Hepatocyte (in vitro differentiated cells): ENCODE results near the gene NKAIN2. TPM values are rescaled to one million over a fixed set of nuclear protein-coding genes. Genes with fewer than 3 reads are reported as not detected.

Experiments
- DNase-seq: peaks from one replicate; pipeline ENCODE4 v3.0.0-alpha.2; 2016; ENCODE audit warnings: low spot score
- H2AFZ ChIP-seq: fragments of 200-600 bp; sonication (generic); 2 replicates; pipeline ENCODE4 v1.6.0; 2016; ENCODE audit warnings: antibody characterized with exemption, mild to moderate bottlenecking
- H3K27ac ChIP-seq: fragments of 200-600 bp; sonication (generic); 2 replicates; pipeline ENCODE4 v1.5.1; 2016; ENCODE audit warnings: mild to moderate bottlenecking
- H3K27me3 ChIP-seq: fragments of 200-600 bp; sonication (generic); 2 replicates; pipeline ENCODE4 v1.6.1; 2016
- H3K36me3 ChIP-seq: fragments of 200-600 bp; sonication (generic); replicated peaks from 2 replicates; pipeline ENCODE4 v1.5.1; 2016; ENCODE audit warnings: low read depth; ENCODE audit not compliant: insufficient read depth
- H3K4me1 ChIP-seq: fragments of 200-600 bp; sonication (generic); 2 replicates; pipeline ENCODE4 v1.5.1; 2016; ENCODE audit warnings: mild to moderate bottlenecking, moderate library complexity; ENCODE audit not compliant: insufficient read depth
- H3K4me2 ChIP-seq: fragments of 200-600 bp; sonication (generic); 2 replicates; pipeline ENCODE4 v1.6.0; 2016
- H3K4me3 ChIP-seq: fragments of 200-600 bp; sonication (generic); 2 replicates; pipeline ENCODE4 v1.5.1; 2016; ENCODE audit warnings: mild to moderate bottlenecking
- H3K79me2 ChIP-seq: fragments of 200-600 bp; sonication (generic); 2 replicates; pipeline ENCODE4 v1.6.0; 2017; ENCODE audit warnings: mild to moderate bottlenecking
- H3K9me2 ChIP-seq: fragments of 200-600 bp; sonication (generic); replicated peaks from 2 replicates; pipeline ENCODE4 v1.6.0; 2017; ENCODE audit warnings: mild to moderate bottlenecking; ENCODE audit not compliant: insufficient read depth
- H3K9me3 ChIP-seq: fragments of 200-600 bp; sonication (generic); 2 replicates; pipeline ENCODE4 v1.5.1; 2016; ENCODE audit warnings: low read depth, mild to moderate bottlenecking
- H4K20me1 ChIP-seq: fragments of 200-600 bp; sonication (generic); 2 replicates; pipeline ENCODE4 v1.6.0; 2016; ENCODE audit warnings: mild to moderate bottlenecking; ENCODE audit not compliant: insufficient read depth, poor library complexity, severe bottlenecking
- CTCF ChIP-seq: fragments of 200-600 bp; sonication (generic); IDR thresholded peaks from 2 replicates; pipeline ENCODE4 v1.5.1; 2016; ENCODE audit warnings: antibody characterized with exemption, mild to moderate bottlenecking; ENCODE audit not compliant: poor library complexity
- EZH2 ChIP-seq: fragments of 200-600 bp; sonication (generic); IDR thresholded peaks from 2 replicates; pipeline ENCODE4 v1.6.1; 2016; ENCODE audit warnings: antibody characterized with exemption, mild to moderate bottlenecking, borderline replicate concordance
- EZH2phosphoT487 ChIP-seq: fragments of 200-600 bp; sonication (generic); IDR thresholded peaks from one replicate; pipeline ENCODE4 v1.6.1; 2018; ENCODE audit warnings: antibody characterized with exemption, mild to moderate bottlenecking, low read depth, moderate library complexity; ENCODE audit not compliant: unreplicated experiment, severe bottlenecking
- WGBS: methylation state at CpG from one replicate; pipeline ENCODE4 v1.1.6; 2016; ENCODE audit warnings: low lambda C conversion rate; ENCODE audit errors: missing lambda C conversion rate; 5-methylcytosine and 5-hydroxymethylcytosine counted together
- polyA plus RNA-seq: library from polyadenylated mRNA; unstranded; fragments of >200 nt; fragmentation: Nextera tagmentation; extraction: Ambion mirVana; gene quantifications from 2 replicates; pipeline ENCODE4 v1.2.1, GENCODE V29; 2016
- total RNA-seq: library from RNA; depleted of rRNA; stranded (reverse); fragments of >200 nt; gene quantifications from 2 replicates; pipeline ENCODE4 v1.2.3, GENCODE V29; 2014

NKAIN2 gene
- total and polyA plus RNA-seq, 2 experiments from 2014 or later = 0.48 to 2.6 TPM

- Histone ChIP-seq H4K20me1 (no peaks in the 10 kb centered on the region), H3K9me2 (no peaks in the 10 kb centered on the region), H3K27me3 (no peaks in the 10 kb centered on the region), H3K4me2 (no peak overlapping the region), H3K36me3 (no peaks in the 10 kb centered on the region), H2AFZ (no peak overlapping the region), H3K27ac (no peak overlapping the region), H3K4me1 (no peaks in the 10 kb centered on the region), H3K79me2 (no peaks in the 10 kb centered on the region), H3K9me3 (no peaks in the 10 kb centered on the region), H3K4me3 (no peak overlapping the region)
- no peak for TF ChIP-seq EZH2phosphoT487
- no peak for TF ChIP-seq CTCF
- no peak for TF ChIP-seq EZH2
- no peak for DNase-seq
- WGBS = 65% methylated on average over 5 of the region's 5 CpGs
Observed at GRCh38 chr6:124029567-124029966, 225.9 kb downstream of the NKAIN2 start.

GRCh38 chr6:124033501-124033900 lies 229.8 kb downstream of the NKAIN2 start:
- Histone ChIP-seq H3K27me3 (no peaks in the 10 kb centered on the region), H3K79me2 (no peaks in the 10 kb centered on the region), H3K4me1 (peaks cover 6% of the 10 kb centered on the region), H3K27ac (no peak overlapping the region), H3K36me3 (no peaks in the 10 kb centered on the region), H3K9me2 (no peaks in the 10 kb centered on the region), H3K9me3 (no peaks in the 10 kb centered on the region), H3K4me3 (no peak overlapping the region), H3K4me2 (no peak overlapping the region), H4K20me1 (no peaks in the 10 kb centered on the region), H2AFZ (no peak overlapping the region)
- TF ChIP-seq EZH2phosphoT487 (no peak), EZH2 (no peak), CTCF (no peak)
- DNase-seq = no peak
- 81% methylated on average over 3 of the region's 3 CpGs for WGBS

- H3K9me2 ChIP-seq = no peaks in the 10 kb centered on the region
- peaks cover 6% of the 10 kb centered on the region for H3K4me1 ChIP-seq
- H3K36me3 ChIP-seq = no peaks in the 10 kb centered on the region
- TF ChIP-seq EZH2phosphoT487 (no peak), CTCF (no peak), EZH2 (no peak)
- no peaks in the 10 kb centered on the region for H4K20me1 ChIP-seq
- 7% methylated on average over 2 of the region's 2 CpGs for WGBS
- H3K9me3 ChIP-seq = no peaks in the 10 kb centered on the region
- peak overlapping the region; percentile 45 for H3K4me2 ChIP-seq
- H3K4me3 ChIP-seq = no peak overlapping the region
- no peak overlapping the region for H2AFZ ChIP-seq
- H3K79me2 ChIP-seq = no peaks in the 10 kb centered on the region
- no peak overlapping the region for H3K27ac ChIP-seq
- DNase-seq = no peak
- H3K27me3 ChIP-seq = no peaks in the 10 kb centered on the region
Observed at GRCh38 chr6:124036384-124036783, 232.7 kb downstream of the NKAIN2 start.

GRCh38 chr6:124040655-124041054 lies 237.0 kb downstream of the NKAIN2 start:
- H3K79me2 ChIP-seq = no peaks in the 10 kb centered on the region
- no peak for DNase-seq
- 80% methylated on average over 2 of the region's 2 CpGs for WGBS

More at GRCh38 chr6:124040655-124041054, 237.0 kb downstream of the NKAIN2 start:
- Histone ChIP-seq H3K9me2 (no peaks in the 10 kb centered on the region), H3K4me3 (no peak overlapping the region), H3K4me2 (no peak overlapping the region), H3K9me3 (no peaks in the 10 kb centered on the region), H3K4me1 (peaks cover 6% of the 10 kb centered on the region), H3K27ac (no peak overlapping the region), H3K36me3 (no peaks in the 10 kb centered on the region), H4K20me1 (no peaks in the 10 kb centered on the region), H2AFZ (no peak overlapping the region), H3K27me3 (no peaks in the 10 kb centered on the region)
- TF ChIP-seq EZH2phosphoT487 (no peak), EZH2 (no peak), CTCF (no peak)
